Epithelial cell of esophagus (primary cell): Measurements from ENCODE around the gene LINGO1.

ENCODE experiments used
- DNase-seq: peaks from one replicate; pipeline ENCODE4 v3.0.0; 2010; ENCODE audit warnings: low read depth
- H3K4me3 ChIP-seq: 2 replicates; pipeline ENCODE4 v1.5.1; 2011; ENCODE audit warnings: mild to moderate bottlenecking, low read length, control low read depth
- TF ChIP-seq, protein P1 (sequence below): IDR thresholded peaks from 2 replicates; pipeline ENCODE4 v1.5.1; 2011; ENCODE audit warnings: low read depth, mild to moderate bottlenecking, low read length, control low read depth, inconsistent platforms; ENCODE audit not compliant: insufficient read depth; ENCODE audit errors: missing control alignments

The LINGO1 gene

DNA sequence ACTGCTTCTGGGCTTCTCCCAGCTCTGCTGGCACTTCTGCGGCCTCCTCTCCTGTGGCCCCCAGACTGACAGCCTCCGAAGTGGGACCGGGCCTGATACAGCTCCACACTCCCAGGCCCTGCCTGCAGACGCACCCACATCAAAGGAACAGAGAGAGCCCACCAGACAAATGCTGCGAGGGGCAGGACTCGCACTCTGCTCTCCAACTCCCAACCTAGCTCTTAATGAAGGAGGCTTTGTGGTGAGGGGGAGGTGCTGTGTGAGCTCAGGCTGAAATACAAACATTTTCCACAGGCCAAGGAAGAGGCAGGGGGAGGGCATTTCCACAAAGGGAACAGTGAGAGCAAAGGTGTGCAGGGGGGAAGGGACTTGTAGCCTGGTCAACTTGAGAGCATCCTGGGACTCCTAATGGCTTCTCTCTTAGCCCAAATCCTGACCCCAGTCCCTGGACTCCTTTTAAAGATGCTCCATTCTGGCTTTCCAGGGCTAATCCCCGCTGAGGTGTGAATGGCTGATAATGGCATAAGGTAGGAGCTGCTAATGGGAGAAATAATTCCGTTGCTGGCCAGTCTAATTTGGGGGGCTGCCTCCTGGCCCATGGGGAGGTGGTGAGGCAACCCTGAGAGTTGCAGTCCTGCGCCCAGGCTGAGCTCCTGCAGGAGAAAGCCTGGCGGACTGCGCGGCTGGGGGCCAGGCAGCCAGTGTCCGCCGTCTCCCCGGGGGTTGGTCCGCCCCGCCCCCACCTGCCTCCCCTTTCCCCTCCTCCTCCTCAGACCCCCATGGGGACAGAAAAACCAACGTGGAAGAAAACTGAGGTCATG, 9.6 kb downstream of the LINGO1 start:
- no peak overlapping the region for H3K4me3 ChIP-seq
- TF ChIP-seq, protein P1, sequence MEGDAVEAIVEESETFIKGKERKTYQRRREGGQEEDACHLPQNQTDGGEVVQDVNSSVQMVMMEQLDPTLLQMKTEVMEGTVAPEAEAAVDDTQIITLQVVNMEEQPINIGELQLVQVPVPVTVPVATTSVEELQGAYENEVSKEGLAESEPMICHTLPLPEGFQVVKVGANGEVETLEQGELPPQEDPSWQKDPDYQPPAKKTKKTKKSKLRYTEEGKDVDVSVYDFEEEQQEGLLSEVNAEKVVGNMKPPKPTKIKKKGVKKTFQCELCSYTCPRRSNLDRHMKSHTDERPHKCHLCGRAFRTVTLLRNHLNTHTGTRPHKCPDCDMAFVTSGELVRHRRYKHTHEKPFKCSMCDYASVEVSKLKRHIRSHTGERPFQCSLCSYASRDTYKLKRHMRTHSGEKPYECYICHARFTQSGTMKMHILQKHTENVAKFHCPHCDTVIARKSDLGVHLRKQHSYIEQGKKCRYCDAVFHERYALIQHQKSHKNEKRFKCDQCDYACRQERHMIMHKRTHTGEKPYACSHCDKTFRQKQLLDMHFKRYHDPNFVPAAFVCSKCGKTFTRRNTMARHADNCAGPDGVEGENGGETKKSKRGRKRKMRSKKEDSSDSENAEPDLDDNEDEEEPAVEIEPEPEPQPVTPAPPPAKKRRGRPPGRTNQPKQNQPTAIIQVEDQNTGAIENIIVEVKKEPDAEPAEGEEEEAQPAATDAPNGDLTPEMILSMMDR: no peak
- no peak for DNase-seq

GRCh38 chr15:77622209-77622933, 10.3 kb downstream of the LINGO1 start:
- DNase-seq: no peak
- TF ChIP-seq, protein P1: no peak
- H3K4me3 ChIP-seq: no peak overlapping the region

GRCh38 chr15:77621847-77622208, 10.9 kb downstream of the LINGO1 start:
- DNase-seq: no peak
- TF ChIP-seq, protein P1: no peak
- no peak overlapping the region for H3K4me3 ChIP-seq

- TF ChIP-seq, protein P1: no peak
- DNase-seq: no peak
- no peak overlapping the region for H3K4me3 ChIP-seq
Measured at GRCh38 chr15:77620960-77621647, 11.6 kb downstream of the LINGO1 start.

DNA sequence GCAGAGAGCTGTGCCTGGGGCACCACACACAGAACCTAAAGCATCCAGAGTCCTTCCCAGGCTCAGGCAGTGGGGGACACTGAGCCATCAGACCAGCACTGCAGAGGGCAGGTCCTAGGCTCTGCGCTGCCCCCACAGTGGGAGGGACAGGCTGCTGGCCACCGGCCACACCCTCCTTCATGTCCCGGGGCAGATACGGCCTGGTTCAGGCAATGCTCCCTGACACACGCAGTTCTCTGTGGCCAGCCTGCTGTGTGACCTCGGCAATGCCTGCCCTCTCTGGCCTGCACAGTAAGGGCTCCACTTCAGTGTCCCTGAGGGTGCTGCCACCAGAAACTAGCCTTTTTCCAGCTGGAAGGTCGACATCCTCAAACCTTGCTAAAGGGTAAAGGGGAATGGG, 12.4 kb downstream of the LINGO1 start:
- H3K4me3 ChIP-seq: no peak overlapping the region
- no peak for DNase-seq
- TF ChIP-seq, protein P1: no peak

- TF ChIP-seq, protein P1: no peak
- DNase-seq: no peak
Measured at GRCh38 chr15:77619883-77620282, 12.8 kb downstream of the LINGO1 start.

More at GRCh38 chr15:77619883-77620282, 12.8 kb downstream of the LINGO1 start:
- H3K4me3 ChIP-seq: no peak overlapping the region
